ENCODE results near the gene HPSE2.
A peak's percentile ranks its signal among the peaks of the same experiment; 100 is the strongest.
"Not testable (repeated sequence)": the region's sequence is repeated elsewhere in the genome, so short reads cannot be mapped to it uniquely, and the experiment has no call there.

HPSE2 gene

GRCh38 chr10:99235658-99236626 lies at the start of gene HPSE2:
Gene HPSE2, minus strand, starts transcription at chr10:99235852.
- no peak for DNase-seq (ENCODE audit: low read depth)

- DNase-seq (ENCODE audit: low read depth), result no peak
Observed at GRCh38 chr10:99280472-99280871, 44.8 kb upstream of the HPSE2 start.

GRCh38 chr10:99279626-99280111 lies 44.0 kb upstream of the HPSE2 start:
- peak; percentile 95 for DNase-seq (ENCODE audit: low read depth)

GRCh38 chr10:99276848-99277486 lies 41.3 kb upstream of the HPSE2 start:
- DNase-seq (ENCODE audit: low read depth), result peak; percentile 37

GRCh38 chr10:99266383-99266782 lies 30.7 kb upstream of the HPSE2 start:
- no peak for DNase-seq (ENCODE audit: low read depth)

GRCh38 chr10:99248824-99249223 lies 13.2 kb upstream of the HPSE2 start:
- DNase-seq (ENCODE audit: low read depth), result no peak

- not testable (repeated sequence) for DNase-seq (ENCODE audit: low read depth)
Observed at GRCh38 chr10:99247893-99248292, 12.2 kb upstream of the HPSE2 start.

GRCh38 chr10:99236627-99237309 lies 1.1 kb upstream of the HPSE2 start:
- DNase-seq (ENCODE audit: low read depth), result no peak

GRCh38 chr10:99234791-99235657 lies 628 bp downstream of the HPSE2 start:
- DNase-seq (ENCODE audit: low read depth), result peak; percentile 13

GRCh38 chr10:99234041-99234790 lies 1.4 kb downstream of the HPSE2 start:
- peak; percentile 59 for DNase-seq (ENCODE audit: low read depth)

GRCh38 chr10:99233689-99234037 lies 2.0 kb downstream of the HPSE2 start:
- DNase-seq (ENCODE audit: low read depth), result no peak

GRCh38 chr10:99233000-99233688 lies 2.5 kb downstream of the HPSE2 start:
- no peak for DNase-seq (ENCODE audit: low read depth)

GRCh38 chr10:99232360-99232999 lies 3.2 kb downstream of the HPSE2 start:
- DNase-seq (ENCODE audit: low read depth), result no peak

- DNase-seq (ENCODE audit: low read depth), result no peak
Observed at GRCh38 chr10:99224766-99225165, 10.9 kb downstream of the HPSE2 start.

- DNase-seq (ENCODE audit: low read depth), result no peak
Observed at GRCh38 chr10:99207340-99207739, 28.3 kb downstream of the HPSE2 start.

- DNase-seq (ENCODE audit: low read depth), result no peak
Observed at GRCh38 chr10:99203310-99203709, 32.3 kb downstream of the HPSE2 start.

GRCh38 chr10:99172950-99173349 lies 62.7 kb downstream of the HPSE2 start:
- no peak for DNase-seq (ENCODE audit: low read depth)

- DNase-seq (ENCODE audit: low read depth), result peak; percentile 59
Observed at GRCh38 chr10:99172128-99172738, 63.4 kb downstream of the HPSE2 start.

- no peak for DNase-seq (ENCODE audit: low read depth)
Observed at GRCh38 chr10:99170116-99170675, 65.5 kb downstream of the HPSE2 start.

All from EH (cell line).